ENCODE measurements around the gene IL26. TPM values are rescaled to one million over a fixed set of nuclear protein-coding genes. Genes with fewer than 3 reads are reported as not detected.

IL26 gene
- total RNA-seq, 1 experiment from 2014 or later = not detected

DNA sequence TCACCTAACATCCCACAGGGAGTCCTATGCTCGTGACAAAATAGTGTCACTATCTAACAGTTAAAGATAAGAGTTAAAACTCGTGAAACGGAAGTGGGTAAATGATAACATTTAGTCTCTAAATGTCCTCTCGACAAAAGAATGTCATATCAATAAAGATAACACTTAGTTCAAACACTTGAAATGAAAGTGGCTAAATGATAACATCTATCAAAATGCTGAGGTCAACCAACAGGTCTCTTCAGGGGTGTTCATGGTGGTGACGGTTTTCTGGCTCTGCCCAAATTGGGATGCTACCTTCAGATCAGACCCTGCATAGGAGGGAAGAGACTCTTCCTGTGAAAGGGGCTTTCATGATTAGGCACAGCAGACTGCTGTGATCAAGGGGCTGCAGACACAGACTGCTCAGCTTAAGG, 22.1 kb downstream of the IL26 start:
- in situ Hi-C loops (cut with HindIII; ENCODE audit: low pct_unique_long_range_greater_than_20kb, low sequenced_read_pairs) = no loop called here
- no TSS peak for BruUV-seq (replicated peaks)
- no peak overlapping the region for H3K27ac ChIP-seq (ENCODE audit: low read length)
- H3K36me3 ChIP-seq (ENCODE audit: control insufficient read depth, insufficient read depth, low read length) = no peaks in the 10 kb centered on the region
- no peak overlapping the region for H3K4me3 ChIP-seq (ENCODE audit: low read depth in 2 of 2, low read length in 2 of 2)
- TF ChIP-seq, protein P1, sequence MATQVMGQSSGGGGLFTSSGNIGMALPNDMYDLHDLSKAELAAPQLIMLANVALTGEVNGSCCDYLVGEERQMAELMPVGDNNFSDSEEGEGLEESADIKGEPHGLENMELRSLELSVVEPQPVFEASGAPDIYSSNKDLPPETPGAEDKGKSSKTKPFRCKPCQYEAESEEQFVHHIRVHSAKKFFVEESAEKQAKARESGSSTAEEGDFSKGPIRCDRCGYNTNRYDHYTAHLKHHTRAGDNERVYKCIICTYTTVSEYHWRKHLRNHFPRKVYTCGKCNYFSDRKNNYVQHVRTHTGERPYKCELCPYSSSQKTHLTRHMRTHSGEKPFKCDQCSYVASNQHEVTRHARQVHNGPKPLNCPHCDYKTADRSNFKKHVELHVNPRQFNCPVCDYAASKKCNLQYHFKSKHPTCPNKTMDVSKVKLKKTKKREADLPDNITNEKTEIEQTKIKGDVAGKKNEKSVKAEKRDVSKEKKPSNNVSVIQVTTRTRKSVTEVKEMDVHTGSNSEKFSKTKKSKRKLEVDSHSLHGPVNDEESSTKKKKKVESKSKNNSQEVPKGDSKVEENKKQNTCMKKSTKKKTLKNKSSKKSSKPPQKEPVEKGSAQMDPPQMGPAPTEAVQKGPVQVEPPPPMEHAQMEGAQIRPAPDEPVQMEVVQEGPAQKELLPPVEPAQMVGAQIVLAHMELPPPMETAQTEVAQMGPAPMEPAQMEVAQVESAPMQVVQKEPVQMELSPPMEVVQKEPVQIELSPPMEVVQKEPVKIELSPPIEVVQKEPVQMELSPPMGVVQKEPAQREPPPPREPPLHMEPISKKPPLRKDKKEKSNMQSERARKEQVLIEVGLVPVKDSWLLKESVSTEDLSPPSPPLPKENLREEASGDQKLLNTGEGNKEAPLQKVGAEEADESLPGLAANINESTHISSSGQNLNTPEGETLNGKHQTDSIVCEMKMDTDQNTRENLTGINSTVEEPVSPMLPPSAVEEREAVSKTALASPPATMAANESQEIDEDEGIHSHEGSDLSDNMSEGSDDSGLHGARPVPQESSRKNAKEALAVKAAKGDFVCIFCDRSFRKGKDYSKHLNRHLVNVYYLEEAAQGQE (IDR thresholded peaks at IDR 0.05; ENCODE audit: insufficient read depth in 1 of 2, low read depth in 2 of 2, low read length in 1 of 2) = no peak
- TF ChIP-seq SIN3A (IDR thresholded peaks at IDR 0.05; ENCODE audit: borderline replicate concordance, insufficient read depth, low read depth, low read length) = no peak
- TF ChIP-seq POLR2AphosphoS5 (IDR thresholded peaks at IDR 0.05; ENCODE audit: low read depth, low read length) = no peak
- no peak for TF ChIP-seq TCF7L2 (IDR thresholded peaks at IDR 0.05; ENCODE audit: low read depth, low read length)
- TF ChIP-seq, protein P2, sequence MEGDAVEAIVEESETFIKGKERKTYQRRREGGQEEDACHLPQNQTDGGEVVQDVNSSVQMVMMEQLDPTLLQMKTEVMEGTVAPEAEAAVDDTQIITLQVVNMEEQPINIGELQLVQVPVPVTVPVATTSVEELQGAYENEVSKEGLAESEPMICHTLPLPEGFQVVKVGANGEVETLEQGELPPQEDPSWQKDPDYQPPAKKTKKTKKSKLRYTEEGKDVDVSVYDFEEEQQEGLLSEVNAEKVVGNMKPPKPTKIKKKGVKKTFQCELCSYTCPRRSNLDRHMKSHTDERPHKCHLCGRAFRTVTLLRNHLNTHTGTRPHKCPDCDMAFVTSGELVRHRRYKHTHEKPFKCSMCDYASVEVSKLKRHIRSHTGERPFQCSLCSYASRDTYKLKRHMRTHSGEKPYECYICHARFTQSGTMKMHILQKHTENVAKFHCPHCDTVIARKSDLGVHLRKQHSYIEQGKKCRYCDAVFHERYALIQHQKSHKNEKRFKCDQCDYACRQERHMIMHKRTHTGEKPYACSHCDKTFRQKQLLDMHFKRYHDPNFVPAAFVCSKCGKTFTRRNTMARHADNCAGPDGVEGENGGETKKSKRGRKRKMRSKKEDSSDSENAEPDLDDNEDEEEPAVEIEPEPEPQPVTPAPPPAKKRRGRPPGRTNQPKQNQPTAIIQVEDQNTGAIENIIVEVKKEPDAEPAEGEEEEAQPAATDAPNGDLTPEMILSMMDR (IDR thresholded peaks at IDR 0.05) = no peak
- no peaks in the 10 kb centered on the region for H3K9me3 ChIP-seq (ENCODE audit: control insufficient read depth, insufficient read depth, low read depth, low read length)
- DNase-seq (ENCODE audit: low read depth, low spot score) (no peak), ATAC-seq (no peak)
- H3K4me1 ChIP-seq (ENCODE audit: control insufficient read depth, insufficient read depth, low read length) = no peaks in the 10 kb centered on the region; the same call in 1 of the 2 replicates
- CTCF ChIA-PET = no interaction called here
- no peaks in the 10 kb centered on the region for H3K27me3 ChIP-seq (ENCODE audit: control insufficient read depth, insufficient read depth, low read length)
- POLR2A ChIA-PET = no interaction called here
- intact Hi-C loops (cut with micrococcal nuclease; ENCODE audit: unreplicated experiment) = no loop called here

DNA sequence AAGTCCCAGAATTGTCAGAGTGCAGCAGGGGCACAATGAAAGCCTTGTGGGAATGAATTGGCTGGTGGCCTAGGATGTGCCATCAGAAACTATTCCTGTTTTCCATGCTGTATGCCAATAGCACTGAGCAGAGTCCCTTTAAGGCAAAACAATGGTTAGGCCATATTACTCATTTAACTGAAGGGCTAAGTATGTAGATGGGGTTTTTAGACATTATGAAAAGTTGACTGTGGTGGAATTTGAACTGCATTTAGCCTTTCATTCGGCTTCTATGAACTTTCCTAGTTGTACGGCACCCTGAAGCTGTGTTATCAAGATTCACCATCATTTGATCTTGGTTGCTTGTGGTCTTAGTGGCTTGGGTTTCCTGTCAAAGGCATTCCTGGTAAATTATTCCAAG, 24.8 kb downstream of the IL26 start:
- ChIA-PET POLR2A (no interaction called here), CTCF (no interaction called here)
- Histone ChIP-seq H3K27me3 (ENCODE audit: control insufficient read depth, insufficient read depth, low read length) (no peaks in the 10 kb centered on the region), H3K36me3 (ENCODE audit: control insufficient read depth, insufficient read depth, low read length) (no peaks in the 10 kb centered on the region), H3K4me1 (ENCODE audit: control insufficient read depth, insufficient read depth, low read length) (no peaks in the 10 kb centered on the region; the same call in 1 of the 2 replicates), H3K9me3 (ENCODE audit: control insufficient read depth, insufficient read depth, low read depth, low read length) (no peaks in the 10 kb centered on the region), H3K27ac (ENCODE audit: low read length) (no peak overlapping the region), H3K4me3 (ENCODE audit: low read depth in 2 of 2, low read length in 2 of 2) (no peak overlapping the region)
- no peak for TF ChIP-seq POLR2AphosphoS5 (IDR thresholded peaks at IDR 0.05; ENCODE audit: low read depth, low read length)
- TF ChIP-seq, protein P2 (IDR thresholded peaks at IDR 0.05) = no peak
- TF ChIP-seq SIN3A (IDR thresholded peaks at IDR 0.05; ENCODE audit: borderline replicate concordance, insufficient read depth, low read depth, low read length) = no peak
- TF ChIP-seq, protein P1 (IDR thresholded peaks at IDR 0.05; ENCODE audit: insufficient read depth in 1 of 2, low read depth in 2 of 2, low read length in 1 of 2) = no peak
- TF ChIP-seq TCF7L2 (IDR thresholded peaks at IDR 0.05; ENCODE audit: low read depth, low read length) = no peak
- intact Hi-C loops (cut with micrococcal nuclease; ENCODE audit: unreplicated experiment) = no loop called here
- ATAC-seq = no peak
- DNase-seq (ENCODE audit: low read depth, low spot score) = no peak
- no TSS peak for BruUV-seq (replicated peaks)
- in situ Hi-C loops (cut with HindIII; ENCODE audit: low pct_unique_long_range_greater_than_20kb, low sequenced_read_pairs) = no loop called here
